PFSK-1 (cell line): ENCODE results near the gene PCBP3.

Source experiments
- FOXP2 ChIP-seq: optimal IDR thresholded peaks from 2 replicates; pipeline ENCODE3; 2011; ENCODE audit warnings: borderline replicate concordance, control low read depth, inconsistent platforms; ENCODE audit not compliant: insufficient read depth; ENCODE audit errors: extremely low read length, extremely low read depth
- POLR2AphosphoS5 ChIP-seq: IDR thresholded peaks from 2 replicates; pipeline ENCODE4 v1.6.1; 2012; ENCODE audit warnings: low read depth, mild to moderate bottlenecking, control low read depth, low read length, moderate library complexity
- REST ChIP-seq, 2 experiments: IDR thresholded peaks; 2 replicates each; pipeline versions ENCODE4 v1.6.1 to v1.8.0; 2011 to 2012; ENCODE audit warnings: low read depth in 2 of 2, low read length in 2 of 2, control low read depth in 1 of 2, inconsistent platforms in 1 of 2, mild to moderate bottlenecking in 1 of 2, moderate library complexity in 1 of 2; ENCODE audit not compliant: insufficient read depth in 1 of 2
- SIN3A ChIP-seq: IDR thresholded peaks from 2 replicates; pipeline ENCODE4 v1.6.1; 2012; ENCODE audit warnings: mild to moderate bottlenecking, low read length, moderate library complexity, borderline replicate concordance; ENCODE audit not compliant: insufficient read depth
- TAF1 ChIP-seq: IDR thresholded peaks from 2 replicates; pipeline ENCODE4 v1.6.1; 2012; ENCODE audit warnings: low read length, control low read depth, borderline replicate concordance; ENCODE audit not compliant: insufficient read depth

PCBP3 gene

DNA sequence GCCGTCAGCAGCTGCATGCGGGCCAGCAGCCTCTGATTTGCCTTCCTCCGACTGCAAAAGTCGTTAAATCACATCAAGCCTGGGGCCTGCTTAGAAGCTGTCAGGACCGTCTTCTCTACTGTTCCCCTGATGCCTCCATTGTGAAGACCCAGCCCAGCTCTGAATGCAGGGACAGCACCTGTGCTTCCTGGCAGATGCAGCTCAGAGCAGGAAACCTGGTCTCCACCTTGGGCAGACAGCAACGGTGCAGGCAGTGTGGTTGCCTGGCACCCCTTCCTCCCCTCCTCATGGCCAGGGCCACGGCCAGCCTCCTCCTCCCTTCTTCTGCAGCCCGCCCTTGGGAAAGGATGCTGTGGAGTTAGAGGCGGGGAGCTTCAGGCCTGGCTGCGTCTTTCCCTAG lies 245.7 kb downstream of the PCBP3 start:
- TF ChIP-seq FOXP2 (no peak), SIN3A (no peak), POLR2AphosphoS5 (no peak), TAF1 (no peak), REST (IDR thresholded peaks at IDR 0.05; ENCODE audit: insufficient read depth in 1 of 2, low read depth in 2 of 2, low read length in 2 of 2) (no peak)

DNA sequence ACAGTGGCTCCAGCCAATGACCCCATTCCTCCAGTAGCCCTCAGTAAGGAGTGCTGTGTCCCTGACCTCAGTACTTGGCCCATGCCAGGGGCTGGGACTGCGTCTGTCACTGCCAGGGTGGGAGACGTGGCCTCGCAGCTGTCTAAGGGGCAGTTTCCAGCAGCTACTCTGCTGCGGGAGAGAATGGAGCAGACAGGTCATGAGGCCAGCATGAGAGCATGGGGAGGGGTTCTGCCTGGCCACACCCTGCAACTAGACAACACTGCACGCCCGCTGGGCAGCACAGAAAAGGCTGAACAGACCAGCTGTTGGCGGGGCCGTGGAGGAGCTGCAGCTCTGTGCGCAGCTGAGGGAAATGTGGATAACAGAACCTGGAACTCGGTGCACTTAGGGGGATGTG lies 246.4 kb downstream of the PCBP3 start:
- TF ChIP-seq POLR2AphosphoS5 (no peak), SIN3A (no peak), FOXP2 (no peak), TAF1 (no peak), REST (IDR thresholded peaks at IDR 0.05; ENCODE audit: insufficient read depth in 1 of 2, low read depth in 2 of 2, low read length in 2 of 2) (no peak)

GRCh38 chr21:45891388-45892155 lies 248.0 kb downstream of the PCBP3 start:
- TF ChIP-seq POLR2AphosphoS5: no peak
- TF ChIP-seq SIN3A: no peak
- no peak for TF ChIP-seq REST (IDR thresholded peaks at IDR 0.05; ENCODE audit: insufficient read depth in 1 of 2, low read depth in 2 of 2, low read length in 2 of 2)
- TF ChIP-seq FOXP2: no peak
- no peak for TF ChIP-seq TAF1

DNA sequence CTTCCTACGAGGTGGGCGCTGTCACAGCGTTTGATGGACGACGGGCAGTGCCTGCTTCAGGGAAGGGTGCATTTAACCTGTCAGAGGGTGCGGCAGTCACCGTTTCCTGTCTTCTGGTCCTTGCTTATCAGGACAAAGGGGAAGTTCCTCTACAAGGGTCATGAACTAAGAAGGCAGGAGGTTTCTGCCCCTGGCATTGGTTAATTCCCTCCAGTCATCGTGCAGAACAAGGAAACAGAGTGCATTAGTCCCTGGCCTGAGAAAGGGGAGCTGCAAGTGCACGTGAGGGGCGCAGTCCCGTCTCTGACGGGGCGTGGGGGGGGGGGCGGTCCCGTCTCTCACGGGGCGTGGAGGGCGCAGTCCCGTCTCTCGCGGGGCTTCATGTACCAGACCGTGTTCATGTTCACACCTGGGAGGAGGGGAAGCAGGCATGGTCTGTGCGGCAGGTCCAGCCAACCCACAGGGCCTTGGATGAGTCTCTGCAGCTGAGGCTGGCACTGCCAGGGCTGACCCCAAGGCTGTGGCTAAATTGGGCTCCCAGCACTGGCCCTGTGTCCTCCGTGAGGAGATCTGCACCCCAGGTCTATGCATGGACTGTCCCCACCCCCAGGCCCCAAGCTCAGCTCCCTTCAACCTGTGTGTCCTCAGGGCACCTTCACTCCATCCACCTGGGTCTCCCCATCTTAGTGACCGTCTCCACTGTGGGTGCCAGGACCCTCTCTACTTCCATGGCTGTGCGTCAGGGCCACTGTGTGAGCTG lies 248.8 kb downstream of the PCBP3 start:
- TF ChIP-seq TAF1: no peak

DNA sequence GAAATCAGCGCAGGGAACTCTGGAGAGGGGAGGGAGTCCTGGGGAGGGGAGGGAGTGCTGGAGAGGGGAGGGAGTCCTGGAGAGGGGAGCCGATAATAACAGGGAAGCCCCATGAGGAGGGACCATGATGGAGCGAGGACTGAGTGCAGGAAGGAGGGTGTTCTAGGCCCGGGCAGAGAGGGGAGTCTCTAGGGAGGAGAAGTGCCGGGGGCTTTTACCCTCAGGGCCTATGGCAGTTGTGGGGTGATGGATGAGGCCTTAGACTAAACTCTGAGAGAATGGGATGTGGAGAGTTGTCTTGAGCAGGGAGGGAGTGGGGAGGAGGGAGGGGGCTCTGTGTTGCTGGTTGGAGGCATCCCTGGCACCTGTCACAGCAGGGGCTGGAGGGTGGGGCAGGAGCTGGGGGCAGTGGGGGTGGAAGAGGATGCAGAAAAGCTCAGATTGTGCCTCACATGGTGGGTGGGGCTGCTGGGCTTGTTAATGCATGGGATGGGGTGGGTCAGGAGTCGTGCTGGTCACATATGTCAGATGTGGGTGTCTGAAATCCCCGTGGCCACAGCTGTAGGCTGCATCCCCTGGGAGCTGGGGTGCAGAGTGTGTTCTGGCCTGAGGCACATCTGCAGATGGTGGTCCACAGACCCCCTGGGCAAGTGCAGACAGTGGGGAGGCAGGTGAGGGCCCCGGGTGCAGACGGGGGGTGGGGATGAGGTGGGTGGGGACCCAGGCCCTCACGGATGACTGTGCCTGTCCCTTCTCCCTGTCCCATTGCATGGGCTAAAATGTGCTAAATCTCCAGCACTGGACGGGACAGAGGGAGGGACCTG lies 249.6 kb downstream of the PCBP3 start:
- TF ChIP-seq SIN3A: no peak
- no peak for TF ChIP-seq TAF1
- TF ChIP-seq POLR2AphosphoS5: no peak
- no peak for TF ChIP-seq FOXP2
- TF ChIP-seq REST (IDR thresholded peaks at IDR 0.05; ENCODE audit: insufficient read depth in 1 of 2, low read depth in 2 of 2, low read length in 2 of 2): no peak
